Measurements from ENCODE around the gene MRPL40.
"Not testable (repeated sequence)": the region's sequence is repeated elsewhere in the genome, so short reads cannot be mapped to it uniquely, and the experiment has no call there.

MRPL40 gene

DNA sequence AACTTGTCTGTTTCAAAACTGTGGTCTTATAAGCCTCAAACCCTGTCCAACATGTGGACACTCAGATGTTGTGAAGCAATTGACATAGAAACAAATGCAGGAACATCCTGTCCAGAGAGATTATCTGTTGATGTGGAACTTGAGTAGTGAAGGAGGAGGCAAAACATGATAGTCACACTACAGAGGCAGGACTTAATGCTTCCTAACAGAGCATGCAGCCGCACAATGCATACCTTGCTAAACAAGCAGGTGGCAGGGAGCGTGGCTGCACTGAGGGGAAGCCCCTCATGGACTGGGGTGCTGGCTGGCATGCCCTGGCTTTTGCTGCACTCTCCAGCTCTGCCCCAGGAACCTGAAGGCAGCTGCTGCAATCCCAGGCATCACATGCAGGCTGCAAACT, 9.8 kb downstream of the MRPL40 start:
- no peak for DNase-seq

DNA sequence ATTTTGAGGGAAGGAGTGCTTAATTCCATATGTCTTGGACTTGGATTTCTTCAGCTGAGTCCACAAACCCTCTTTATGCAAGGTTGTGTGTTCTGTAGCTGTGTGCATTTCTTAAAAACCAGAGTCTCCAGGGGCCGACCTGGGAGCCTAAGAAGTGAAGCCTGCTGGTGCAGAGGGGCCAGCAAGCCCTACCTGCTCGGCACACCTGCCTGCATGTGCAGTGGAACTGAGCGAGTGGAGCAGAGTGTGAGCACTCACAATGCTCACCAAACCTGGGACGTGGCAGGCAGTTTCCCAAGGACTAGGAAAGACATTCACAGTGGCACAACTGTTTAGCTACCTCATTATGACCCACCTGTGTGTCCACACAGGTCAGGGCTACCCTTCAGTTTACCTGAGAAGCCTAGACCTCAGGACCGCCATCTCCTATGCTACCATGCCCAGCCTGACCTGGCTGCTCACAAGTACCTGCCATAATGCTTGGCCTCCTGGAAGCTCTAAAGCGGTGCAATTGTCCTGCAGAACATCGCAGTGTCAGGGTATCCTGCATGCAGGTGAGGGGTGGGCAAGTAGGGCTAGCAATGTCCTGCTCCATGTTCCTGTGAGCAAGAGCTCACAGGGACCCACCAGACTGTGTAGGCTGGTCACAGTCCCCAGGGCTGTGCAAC, 11.3 kb downstream of the MRPL40 start:
- no peak for DNase-seq

GRCh38 chr22:19445279-19445982, 13.1 kb downstream of the MRPL40 start:
- DNase-seq = not testable (repeated sequence)

DNA sequence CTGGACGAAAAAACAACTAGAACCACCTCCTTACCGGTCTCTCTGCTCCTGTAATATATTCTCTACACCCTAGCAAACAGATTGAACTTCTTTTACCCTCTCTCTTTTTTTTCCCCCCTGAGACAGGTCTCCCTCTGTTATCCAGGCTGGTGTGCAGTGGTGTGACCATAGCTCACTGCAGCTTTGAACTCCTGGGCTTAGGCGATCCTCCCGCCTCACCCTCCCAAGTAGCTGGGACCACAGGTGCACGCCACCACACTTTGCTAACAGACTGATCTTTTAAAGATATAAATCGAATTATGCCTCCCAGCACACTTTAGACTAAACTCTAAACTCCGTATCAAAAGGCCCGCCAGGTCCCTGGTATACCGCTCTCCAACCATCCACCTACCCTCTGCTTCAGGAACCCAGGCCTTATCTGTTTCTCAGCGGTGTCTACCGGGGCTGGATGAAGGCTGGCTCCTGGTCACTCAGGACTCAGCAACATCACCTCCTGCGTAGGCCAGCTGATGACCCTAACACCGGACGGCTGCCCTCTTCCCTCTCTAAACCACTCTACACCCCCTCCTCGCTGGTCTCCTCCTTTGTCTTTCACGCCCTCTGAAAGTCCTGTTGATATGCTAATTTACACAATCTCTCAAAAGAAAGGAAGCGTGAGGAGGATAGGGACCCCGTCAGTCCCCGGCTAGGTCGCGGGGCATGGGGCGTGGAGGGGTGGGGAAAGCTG, 14.4 kb downstream of the MRPL40 start:
- no peak for DNase-seq

- DNase-seq = peak; percentile 95
Measured at GRCh38 chr22:19447330-19448075, 15.2 kb downstream of the MRPL40 start, which contains the start of gene C22orf39. Gene C22orf39 (minus strand): TSS chr22:19447711. CDS start chr22:19447688, 23 bp downstream.

- DNase-seq = peak; percentile 84
Measured at GRCh38 chr22:19448076-19448607, 15.8 kb downstream of the MRPL40 start.

DNA sequence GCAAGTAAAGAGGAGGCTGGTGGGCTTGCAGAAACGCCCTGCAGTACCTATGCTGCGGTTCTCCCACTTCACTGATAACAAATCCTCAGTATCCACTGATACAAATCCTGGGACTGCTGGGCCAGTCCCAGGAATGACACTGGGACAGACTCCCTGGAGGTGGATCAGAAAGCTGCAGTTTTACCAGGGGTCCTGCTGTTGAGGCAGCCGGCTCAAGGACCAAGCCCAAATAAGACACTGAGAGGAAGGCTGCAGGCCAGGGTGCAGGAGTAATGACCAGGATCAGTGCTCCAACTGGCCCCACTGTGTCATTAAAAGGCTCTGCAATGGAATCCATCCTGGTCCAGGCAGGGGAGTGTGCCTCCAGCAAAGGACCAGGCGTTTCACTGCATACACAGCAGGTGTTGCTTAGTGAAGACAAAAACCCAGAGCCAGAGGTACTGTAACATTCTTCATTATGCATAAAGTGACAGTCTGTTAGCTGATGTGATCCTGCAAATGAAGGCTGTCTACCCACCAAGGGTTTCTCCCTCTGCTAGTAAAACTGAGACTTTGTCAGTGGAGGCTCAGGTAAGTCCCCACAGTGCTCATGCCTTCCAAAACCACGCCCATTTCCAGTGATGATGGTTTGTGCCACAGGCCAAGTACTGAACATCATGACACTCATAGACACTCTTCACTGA, 16.5 kb downstream of the MRPL40 start:
- DNase-seq = no peak

- DNase-seq = no peak
Measured at GRCh38 chr22:19449422-19449767, 17.1 kb downstream of the MRPL40 start.

DNA sequence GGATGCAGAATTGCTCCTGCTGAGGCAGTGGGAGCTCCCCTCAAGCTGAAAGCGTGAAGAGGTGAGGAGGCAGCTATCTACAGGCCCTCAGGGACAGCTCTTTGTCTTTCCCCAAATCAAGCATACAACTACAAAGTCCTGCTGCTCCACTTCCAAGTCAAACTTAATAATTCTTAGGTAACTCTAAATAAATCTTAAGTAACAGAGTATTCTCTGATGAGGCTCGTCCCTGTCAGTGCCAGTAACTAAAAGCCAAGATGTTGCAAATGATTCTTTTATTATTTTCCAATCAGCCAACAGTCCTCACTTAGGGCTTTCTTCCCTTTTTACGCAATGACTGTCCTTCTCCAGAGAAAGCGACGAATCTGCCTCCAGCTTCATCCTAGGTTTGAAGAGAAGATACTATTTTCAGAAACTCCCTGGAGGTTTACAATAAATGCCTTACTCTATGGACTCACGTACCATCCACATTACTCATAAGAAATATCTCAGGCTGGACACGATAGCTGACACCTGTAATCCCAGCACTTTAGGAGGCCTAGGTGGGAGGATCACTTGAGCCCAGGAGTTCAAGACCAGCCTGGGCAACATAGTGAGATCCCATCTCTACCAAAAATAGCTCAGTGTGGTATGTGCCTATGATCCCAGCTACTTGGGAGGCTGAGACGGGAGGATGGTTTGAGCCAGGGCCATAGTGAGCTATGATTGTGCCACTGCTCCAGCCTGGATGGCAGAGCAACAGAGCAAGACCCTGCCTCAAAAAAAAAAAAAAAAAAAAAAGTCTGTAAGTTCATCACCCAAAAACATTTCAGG, 18.2 kb downstream of the MRPL40 start:
- DNase-seq = no peak

GRCh38 chr22:19451570-19451969, 19.2 kb downstream of the MRPL40 start:
- no peak for DNase-seq

DNA sequence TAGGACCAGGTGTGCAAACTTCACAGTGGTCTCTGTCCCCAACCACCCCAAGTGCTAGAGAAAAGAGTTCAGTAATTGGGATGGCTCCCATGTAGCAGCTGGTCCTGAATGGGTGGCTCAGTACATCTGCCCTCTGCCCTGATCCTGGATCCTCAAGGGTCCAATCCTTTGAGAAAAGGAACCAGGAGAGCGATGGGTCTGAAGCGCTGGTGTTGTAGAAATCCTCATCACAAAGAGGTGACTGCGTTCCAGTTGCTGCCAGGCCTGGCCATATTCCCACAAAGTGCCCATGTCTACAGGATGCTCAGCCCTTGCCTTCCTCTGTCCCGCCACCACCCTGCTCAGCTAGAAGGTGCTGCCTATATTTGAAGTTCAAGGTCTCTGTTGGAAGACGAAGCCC, 21.4 kb downstream of the MRPL40 start:
- no peak for DNase-seq

DNA sequence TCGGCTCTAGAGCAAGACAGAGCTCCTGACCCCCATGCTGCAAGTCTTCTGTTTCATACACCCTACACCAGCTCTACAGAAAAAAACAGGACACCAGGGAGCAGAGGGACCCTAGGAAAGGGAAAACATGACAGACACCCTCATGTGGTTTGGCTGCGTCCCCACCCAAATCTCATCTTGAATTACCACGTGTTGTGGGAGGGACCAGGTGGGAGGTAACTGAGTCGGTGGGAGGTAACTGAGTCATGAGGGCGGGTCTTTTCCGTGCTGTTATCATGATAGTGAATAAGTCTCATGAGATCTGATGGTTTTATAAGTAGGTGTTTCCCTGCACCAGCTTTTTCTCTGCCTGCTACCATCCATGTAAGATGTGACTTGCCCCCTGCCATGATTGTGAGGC, 21.8 kb downstream of the MRPL40 start:
- no peak for DNase-seq

DNA sequence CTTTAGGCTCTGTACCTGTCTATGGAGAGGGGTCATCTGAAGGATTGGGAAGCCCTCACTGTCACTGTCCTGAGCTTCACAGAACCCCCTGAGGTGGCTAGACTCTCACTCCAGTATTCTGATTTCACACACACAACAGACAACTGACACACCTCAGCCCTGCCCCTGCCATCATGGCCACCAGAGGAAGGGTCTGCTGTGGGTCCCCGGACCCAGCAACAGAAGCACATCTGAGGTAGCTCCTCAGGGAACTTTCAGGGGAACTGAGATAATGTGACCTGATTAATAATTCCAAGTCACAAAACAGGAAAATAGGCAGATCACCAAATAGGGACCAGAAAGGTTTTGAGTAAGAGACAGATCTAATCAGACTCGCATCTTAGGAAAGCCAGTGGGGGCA, 22.7 kb downstream of the MRPL40 start:
- DNase-seq = no peak

- no peak for DNase-seq
Measured at GRCh38 chr22:19455585-19456370, 23.4 kb downstream of the MRPL40 start.

DNA sequence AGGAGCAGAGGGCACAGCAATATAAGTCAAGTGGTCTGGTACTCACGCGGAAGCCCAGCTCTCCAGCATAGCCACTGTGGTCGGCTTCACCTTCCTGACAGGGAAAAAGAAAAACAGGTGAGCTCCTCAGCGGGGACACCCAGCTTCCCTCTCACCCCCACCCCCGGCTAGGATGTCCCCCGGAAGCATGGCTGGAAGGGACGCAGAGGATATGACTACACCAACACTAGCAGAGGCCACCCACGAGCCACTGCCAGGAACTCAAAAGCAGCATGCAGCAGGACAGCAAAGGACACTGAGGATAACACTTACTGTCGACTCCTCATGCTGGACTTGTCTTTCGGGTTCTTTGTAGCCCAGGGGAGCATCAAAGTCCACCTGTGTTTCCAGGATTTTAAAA, 24.2 kb downstream of the MRPL40 start:
- DNase-seq = no peak

GRCh38 chr22:19457828-19458428, 25.6 kb downstream of the MRPL40 start:
- DNase-seq = no peak

- DNase-seq = no peak
Measured at GRCh38 chr22:19460036-19460435, 27.7 kb downstream of the MRPL40 start.

GRCh38 chr22:19461506-19461905, 29.2 kb downstream of the MRPL40 start:
- no peak for DNase-seq

DNA sequence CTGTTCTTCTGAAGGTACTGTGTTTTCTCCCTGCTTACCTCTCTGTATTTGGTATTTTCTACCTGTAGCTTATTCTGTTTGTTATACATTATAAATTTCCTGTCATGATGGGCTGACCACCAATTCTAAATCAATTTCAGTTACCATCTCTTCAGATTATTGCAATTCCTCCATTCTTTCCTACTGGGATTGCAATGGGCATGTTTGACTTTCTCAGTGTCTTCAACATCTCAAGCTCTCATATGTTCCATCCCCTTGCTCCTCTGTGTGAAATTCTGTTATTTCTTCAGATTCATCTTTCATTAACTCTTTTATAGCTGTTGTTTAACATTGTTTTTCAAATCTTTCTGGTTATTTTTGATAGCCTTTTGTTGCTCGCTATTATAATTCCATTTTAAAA, 30.7 kb downstream of the MRPL40 start:
- no peak for DNase-seq
